HG03378 (cell line): Measurements from ENCODE around the gene PDZD4.

Source experiments
- ATAC-seq: cut with Tn5 transposase; IDR thresholded peaks from one replicate; pipeline ENCODE4 v1.9.1; 2021; ENCODE audit warnings: mild to moderate bottlenecking, moderate library complexity; ENCODE audit not compliant: unreplicated experiment

The PDZD4 gene

GRCh38 chrX:153774576-153775292 lies 55.6 kb downstream of the PDZD4 start:
- no peak for ATAC-seq

GRCh38 chrX:153773741-153774575 lies 56.4 kb downstream of the PDZD4 start:
- no peak for ATAC-seq

DNA sequence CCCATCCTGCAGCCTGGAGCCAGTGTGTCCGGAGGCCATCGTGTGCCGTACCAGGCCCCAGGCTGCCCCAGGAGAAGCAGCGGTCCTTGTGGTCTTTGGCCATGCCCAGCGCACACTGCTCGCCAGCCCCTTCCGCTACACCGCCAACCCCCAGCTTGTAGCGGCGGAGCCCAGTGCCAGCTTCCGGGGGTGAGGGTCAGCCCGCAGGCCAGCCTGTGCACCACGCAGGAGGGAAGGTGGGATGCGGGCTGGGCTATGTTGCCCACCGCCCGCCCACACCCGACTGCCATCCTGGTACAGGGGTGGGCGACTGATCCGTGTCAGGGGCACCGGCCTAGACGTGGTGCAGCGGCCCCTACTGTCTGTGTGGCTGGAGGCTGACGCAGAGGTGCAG lies 57.1 kb downstream of the PDZD4 start:
- ATAC-seq, result no peak

DNA sequence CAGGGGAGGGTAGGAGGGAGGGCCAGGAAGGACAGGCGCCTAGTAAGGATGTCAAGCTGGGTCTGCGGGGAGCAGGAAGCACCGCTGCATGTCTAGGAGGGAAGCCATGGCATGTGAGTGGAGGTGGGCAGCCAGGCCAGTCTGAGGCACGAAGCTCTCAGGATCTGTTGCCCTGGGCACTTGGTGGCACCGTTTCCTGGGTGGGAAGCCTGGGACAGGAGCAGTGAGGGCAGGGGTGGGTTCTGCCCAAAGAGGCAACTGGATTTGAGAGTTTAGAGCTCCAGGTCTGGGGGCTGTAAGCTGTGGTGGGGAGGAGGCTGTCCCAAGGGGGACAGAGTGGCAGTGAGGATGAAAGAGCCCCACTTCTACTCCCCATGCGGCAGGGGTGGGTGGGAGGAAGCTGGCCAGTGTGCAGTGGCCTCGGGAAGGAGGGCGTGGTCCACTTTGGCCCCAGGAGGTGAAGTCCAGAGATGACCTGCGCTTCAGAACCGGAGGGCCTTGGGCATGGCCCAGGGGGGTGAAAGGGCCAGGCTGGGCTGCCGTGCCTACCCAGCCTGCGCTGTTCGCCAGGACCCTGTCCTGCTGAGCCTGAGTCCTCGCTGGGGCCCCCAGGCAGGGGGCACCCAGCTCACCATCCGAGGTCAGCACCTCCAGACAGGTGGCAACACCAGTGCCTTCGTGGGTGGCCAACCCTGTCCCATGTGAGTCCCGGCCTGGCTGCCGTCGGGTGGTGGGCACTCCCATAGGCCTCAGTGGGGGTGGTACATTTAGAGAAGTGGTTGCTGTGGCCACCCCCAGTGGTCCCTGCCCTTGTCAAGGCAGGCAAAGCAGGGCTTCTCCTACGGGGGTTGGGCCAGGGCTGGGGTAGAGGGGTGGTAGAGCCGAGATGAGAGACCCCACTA lies 57.8 kb downstream of the PDZD4 start:
- no peak for ATAC-seq

- no peak for ATAC-seq
Measured at GRCh38 chrX:153771415-153772315, 58.7 kb downstream of the PDZD4 start.

GRCh38 chrX:153770601-153771414 lies 59.5 kb downstream of the PDZD4 start:
- ATAC-seq, result no peak

- ATAC-seq, result no peak
Measured at GRCh38 chrX:153769865-153770600, 60.3 kb downstream of the PDZD4 start.

GRCh38 chrX:153769158-153769864 lies 61.0 kb downstream of the PDZD4 start:
- ATAC-seq, result no peak

DNA sequence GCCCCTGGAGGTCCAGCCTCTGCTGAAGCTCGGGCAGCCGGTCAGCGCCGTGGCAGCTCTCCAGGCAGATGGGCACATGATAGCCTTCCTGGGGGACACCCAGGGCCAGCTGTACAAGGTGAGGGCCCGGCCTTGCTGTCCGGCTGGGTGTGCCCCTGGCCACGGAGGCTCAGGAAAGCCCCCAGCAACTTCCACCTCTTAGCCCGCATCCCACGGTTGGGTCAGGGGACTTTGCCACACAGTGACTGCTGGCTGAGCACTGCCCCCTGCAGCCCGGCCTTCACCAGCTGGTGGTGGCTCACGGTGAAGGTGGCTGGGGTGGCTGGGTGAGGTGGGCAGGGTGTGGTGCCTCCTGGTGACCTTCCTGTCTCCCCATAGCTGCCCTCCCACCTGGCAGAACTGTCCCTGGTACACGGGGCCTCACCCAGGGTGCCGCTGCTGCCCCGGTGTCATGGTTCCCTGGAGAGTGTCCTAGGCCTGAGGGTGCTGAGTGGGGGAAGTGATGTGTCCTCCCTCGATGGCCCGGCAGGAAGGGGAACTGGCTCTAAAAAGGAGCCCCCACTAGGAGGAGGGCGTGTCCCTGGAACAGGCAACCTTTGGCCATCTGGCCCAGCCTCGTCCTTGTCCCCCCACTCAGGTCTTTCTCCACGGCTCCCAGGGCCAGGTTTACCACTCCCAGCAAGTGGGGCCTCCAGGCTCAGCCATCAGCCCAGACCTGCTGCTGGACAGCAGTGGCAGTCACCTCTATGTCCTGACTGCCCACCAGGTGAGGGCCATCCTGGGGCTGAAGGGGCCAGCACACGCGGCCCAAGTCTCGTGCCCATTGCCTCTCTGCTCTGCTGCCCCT lies 61.8 kb downstream of the PDZD4 start:
- no peak for ATAC-seq

DNA sequence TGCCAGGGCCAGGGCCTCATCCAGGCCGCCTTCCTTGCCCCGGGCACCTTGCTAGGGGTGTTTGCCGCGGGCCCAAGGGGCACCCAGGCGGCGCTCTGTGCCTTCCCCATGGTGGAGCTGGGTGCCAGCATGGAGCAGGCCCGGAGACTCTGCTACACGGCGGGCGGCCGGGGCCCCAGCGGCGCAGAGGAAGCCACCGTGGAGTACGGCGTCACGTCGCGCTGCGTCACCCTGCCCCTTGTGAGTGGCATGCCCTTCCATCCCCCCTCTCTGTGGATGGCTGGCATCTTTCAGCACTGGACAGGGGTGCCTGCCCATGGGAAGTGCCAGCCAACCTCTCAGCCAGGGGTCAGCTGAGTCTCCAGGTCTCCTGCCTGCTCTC lies 62.7 kb downstream of the PDZD4 start:
- no peak for ATAC-seq

DNA sequence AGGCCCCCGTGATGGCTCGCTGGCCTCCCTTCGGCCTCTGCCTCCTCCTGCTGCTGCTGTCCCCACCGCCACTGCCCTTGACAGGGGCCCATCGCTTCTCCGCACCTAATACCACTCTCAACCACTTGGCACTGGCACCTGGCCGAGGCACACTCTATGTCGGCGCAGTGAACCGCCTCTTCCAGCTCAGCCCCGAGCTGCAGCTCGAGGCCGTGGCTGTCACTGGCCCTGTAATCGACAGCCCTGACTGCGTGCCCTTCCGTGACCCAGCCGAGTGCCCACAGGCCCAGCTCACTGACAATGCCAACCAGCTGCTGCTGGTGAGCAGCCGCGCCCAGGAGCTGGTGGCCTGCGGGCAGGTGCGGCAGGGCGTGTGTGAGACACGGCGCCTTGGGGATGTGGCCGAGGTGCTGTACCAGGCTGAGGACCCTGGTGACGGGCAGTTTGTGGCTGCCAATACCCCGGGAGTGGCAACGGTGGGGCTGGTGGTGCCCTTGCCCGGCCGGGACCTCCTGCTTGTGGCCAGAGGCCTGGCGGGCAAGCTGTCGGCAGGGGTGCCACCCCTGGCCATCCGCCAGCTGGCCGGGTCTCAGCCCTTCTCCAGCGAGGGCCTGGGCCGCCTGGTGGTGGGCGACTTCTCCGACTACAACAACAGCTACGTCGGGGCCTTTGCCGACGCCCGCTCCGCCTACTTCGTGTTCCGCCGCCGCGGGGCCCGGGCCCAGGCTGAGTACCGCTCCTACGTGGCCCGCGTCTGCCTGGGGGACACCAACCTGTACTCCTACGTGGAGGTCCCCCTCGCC lies 63.3 kb downstream of the PDZD4 start:
- no peak for ATAC-seq

- no peak for ATAC-seq
Measured at GRCh38 chrX:153766098-153766817, 64.1 kb downstream of the PDZD4 start.

GRCh38 chrX:153765138-153766079 lies 64.9 kb downstream of the PDZD4 start:
- ATAC-seq, result no peak

DNA sequence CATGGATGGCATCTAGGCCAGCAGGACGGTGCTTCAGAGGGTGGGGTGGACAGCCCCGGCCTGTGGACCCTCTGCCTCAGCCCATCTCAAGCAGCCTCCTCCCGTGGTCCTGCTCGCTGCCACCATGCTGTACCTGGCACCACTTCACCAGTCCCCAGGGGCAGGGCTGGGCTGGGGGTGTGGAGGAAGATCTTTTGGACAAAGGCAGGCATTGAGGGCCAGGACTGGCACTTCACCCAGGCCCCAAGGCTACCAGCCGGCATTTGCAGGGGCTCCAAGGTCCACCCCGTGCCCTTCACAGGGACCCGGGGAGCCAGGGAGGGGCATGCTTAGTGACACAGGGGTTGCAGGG lies 65.6 kb downstream of the PDZD4 start:
- no peak for ATAC-seq
